Dermis microvascular lymphatic vessel endothelial cell (primary cell): ENCODE results near the gene TMOD3. TPM values are rescaled to one million over a fixed set of nuclear protein-coding genes. Genes with fewer than 3 reads are reported as not detected.

Experiments used
- DNase-seq, 2 donors: peaks; one replicate each; pipeline versions ENCODE4 v3.0.0 to v3.0.0-alpha.2; 2010; ENCODE audit warnings: low read depth in 2 of 2
- total RNA-seq: library from RNA; depleted of rRNA; stranded (reverse); fragments of >200 nt; gene quantifications from 2 replicates; pipeline ENCODE4 v1.2.1, GENCODE V29; 2014

TMOD3 gene
- total RNA-seq, 1 donor from 2014 or later = 59.4 TPM

DNA sequence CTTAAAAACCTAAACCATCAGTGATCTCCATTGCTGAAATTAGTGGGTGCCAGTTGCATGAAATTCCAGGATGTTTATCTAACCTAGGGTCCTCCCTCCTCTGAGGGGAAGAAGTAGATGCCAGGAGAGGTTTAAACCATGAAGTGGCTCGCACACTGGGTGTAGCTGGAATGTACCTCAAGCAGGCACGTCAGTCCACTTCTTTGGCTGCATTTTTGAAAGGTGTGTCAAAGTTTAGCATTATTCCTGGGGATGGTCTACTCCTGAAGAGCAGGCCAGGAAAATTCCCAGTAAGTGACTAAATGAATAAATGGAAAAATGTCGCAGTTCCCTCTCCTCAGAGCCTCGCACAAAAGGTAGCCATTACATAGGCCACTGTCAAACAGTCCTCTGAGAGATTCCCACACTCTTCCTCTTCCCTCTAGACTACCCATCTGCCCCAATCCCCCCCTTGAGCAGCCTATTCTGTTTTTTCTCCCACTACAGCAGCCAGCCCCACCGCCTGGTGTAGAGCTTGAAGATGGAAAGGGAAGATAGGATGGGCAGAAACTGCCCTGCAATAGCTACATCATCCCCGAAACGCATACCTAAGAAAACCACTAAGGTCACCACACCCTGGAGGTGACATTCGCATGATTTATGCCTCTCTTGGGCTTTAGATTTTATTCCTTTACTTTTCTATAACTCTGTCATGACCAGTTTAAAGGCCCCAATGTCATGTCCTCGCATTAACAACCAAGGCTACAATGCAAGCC is 655 bp upstream of the TMOD3 start:
- DNase-seq = no peak

DNA sequence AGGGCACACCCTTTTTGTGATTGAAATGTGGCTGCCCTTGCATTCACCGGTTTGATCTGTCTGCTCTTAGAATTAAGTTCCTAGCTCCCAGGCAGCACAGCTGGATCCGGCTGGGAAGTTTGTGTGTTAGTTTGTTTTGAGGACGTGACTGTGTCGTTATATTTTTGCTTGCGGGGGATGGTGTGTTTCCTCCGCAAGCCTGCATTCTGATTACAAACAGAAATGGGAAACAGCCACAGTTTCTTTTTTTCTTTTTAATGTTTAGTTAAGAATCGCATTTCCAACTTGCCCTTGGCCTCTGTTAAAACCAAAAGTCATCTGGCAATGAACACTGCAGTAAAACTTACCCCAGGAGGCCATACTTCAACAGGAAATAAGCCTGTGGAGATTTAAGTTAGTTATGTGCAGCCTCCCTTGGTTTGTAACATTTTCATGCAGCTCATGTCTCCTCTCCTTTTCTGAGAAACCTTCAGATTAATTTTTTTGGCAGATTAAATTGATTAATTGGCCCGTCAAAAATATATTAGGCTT is 888 bp downstream of the TMOD3 start:
- DNase-seq = peak in 1 of 2 donors; percentile 67

- DNase-seq = no peak
Measured at GRCh38 chr15:51833772-51834171, 4.3 kb downstream of the TMOD3 start.

DNA sequence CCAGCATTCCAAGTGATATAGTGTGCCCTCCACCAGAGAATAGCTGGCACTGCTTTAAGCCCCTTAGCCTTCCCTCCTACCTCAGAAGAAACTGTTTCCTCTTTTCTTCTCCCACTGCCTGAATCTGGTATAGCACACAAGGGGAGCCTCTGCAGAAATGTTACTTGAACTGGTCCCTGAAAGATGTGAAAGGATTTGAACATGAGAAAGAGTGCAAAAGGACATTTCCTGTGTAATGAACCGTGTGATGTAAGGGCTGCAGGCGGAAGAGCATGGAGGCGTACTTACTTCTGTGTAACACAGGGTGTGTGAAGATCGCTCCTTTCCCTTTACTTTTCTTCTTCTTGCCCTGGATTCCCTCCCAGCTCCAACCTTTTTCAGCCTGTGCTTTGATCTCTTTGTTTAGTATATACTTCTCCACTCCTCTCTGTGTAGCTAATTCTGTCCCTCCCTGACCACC is 8.4 kb downstream of the TMOD3 start:
- DNase-seq = peak in 1 of 2 donors; percentile 69

DNA sequence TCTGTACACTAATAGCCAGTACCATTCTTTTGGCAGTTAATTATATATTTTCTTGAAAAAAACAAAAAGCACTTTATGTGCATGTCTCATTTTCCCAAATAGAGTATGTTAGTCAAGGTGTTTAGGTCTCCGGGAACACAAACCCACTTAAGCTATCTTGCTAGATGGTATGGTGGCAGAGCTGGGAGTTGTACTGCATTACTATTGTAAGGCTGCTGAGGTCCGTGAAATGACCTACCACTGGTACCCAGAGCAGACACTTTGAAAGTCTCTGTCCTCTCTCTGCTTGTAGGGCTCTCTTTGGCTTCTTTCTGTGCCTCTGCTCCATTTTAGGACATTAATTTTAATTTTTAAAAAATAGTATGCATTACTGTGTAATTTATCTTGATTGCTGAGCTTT is 8.8 kb downstream of the TMOD3 start:
- DNase-seq = no peak

DNA sequence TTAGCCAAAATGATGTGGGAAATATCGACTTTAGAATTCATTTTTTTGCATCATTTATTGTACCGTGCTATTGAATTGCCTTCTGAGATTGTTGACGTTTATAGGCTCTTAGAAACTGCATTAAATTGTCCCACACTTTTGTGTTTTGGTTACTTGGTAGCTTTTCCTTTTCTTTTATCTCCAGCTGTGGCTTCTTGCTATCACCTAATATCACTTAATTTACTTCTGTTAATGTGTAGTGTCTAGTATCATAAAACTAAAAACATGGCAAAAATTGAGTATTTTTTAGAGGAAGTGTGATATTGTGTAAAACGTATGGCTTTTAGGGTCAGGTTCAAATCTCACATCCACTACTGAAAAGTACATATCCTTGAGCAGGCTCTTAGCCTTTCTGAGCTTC is 11.2 kb downstream of the TMOD3 start:
- no peak for DNase-seq

DNA sequence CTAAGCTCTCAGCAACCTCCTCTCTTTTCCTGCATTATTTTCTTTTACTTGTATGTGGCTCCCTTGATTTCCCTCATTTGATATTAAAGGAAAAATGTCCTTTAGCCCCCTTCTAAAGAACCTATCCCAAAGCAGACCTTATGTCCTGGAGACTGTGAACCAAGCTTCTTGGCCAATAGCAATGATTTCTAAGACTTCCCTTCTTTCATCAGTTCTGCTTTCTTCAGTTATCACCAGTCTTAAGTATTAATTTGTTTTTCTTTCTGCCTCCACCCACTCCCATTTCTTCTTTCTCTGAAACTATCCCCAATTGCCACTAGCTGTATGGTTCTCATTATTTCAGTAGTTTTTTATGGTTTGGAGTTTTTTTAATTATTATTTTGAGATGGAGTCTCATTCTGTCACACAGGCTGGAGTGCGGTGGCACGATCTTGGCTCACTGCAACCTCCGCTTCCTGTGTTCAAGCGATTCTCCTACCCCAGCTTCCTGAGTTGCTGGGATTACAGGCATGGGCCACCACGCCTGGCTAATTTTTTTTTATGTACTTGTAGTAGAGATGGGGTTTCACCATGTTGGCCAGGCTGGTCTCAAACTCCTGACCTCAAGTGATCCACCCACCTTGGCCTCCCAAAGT is 12.1 kb downstream of the TMOD3 start:
- peak; percentile 55 to 75 for DNase-seq

DNA sequence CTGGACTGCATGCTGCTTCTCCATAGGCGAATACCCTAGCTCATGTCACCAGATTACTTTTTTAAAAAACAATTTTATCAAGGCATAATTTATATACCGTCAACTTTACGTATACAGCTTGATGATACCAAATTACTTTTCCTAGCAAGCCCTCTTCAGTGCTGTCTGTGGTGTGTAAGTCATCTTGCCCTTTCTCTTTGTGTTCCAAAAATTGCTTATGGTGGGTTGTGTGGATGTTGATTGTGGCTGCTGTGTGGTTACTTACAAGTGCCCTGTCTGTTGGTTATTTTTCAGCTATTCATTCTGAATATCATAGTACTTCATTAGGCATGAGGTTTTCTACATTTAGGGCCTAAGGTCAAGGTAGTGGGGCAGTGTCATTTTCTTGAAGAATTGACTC is 12.8 kb downstream of the TMOD3 start:
- DNase-seq = no peak

DNA sequence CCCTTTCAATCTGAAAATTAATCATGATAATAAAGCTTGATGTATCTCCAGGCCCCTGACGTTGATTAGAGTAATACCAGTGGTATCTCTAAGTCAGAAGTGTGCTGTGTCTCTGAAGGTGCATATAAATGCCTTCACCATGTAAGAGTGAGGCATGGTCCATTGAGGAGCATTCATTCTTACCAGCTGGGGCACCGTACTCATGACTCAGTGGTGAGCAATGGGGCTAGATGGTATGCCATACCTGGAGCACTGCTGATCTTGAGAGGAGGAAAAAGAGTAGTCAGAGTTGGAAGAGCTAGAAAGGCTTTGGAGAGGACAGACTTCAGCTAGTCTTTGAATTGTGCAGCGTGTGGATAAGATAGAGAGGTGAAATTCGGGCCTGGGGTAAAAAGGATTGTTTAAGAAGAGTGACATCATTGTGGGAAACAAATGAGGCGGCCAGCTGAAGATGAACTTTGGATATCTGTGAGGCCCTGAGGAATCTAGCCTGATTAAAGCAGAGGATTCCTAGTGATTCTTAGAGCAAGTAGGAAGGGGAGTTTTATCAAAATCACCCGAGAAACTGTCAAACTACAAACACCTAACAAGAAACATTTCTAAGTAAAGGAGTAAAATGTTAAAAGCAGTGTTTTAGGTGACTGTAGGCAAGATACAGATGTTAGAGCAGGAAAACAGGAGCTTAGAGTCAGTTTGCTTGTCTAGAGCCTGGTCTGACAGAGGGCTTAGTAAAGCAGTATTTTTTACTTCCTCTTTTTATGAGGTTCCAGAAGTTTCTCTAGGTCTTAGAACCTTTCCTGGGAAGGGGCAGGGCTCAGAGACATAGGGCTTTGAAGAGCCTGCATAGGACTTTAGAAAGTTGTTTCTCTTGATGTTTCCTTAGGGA is 13.6 kb downstream of the TMOD3 start:
- DNase-seq = peak in 1 of 2 donors; percentile 60

GRCh38 chr15:51844747-51845426 is 15.4 kb downstream of the TMOD3 start:
- peak in 1 of 2 donors; percentile 60 for DNase-seq

DNA sequence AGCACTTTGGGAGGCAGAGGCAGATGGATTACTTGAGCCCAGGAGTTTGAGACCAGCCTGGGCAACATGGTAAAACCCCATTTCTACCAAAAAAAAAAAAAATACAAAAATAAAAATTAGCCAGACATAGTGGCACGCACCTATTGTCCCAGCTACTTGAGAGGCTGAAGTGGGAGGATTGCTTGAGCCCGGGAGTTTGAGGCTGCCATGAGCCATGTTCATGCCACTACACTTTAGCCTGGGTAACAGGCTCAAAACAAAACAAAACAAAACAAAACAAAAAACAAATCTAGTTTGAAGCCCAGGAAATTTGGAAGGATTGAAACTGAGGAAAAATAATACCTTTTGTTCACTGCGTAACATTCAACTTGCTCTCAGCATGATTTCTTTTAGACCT is 16.6 kb downstream of the TMOD3 start:
- no peak for DNase-seq

- DNase-seq = peak in 1 of 2 donors; percentile 93
Measured at GRCh38 chr15:51846463-51847230, 17.2 kb downstream of the TMOD3 start.

DNA sequence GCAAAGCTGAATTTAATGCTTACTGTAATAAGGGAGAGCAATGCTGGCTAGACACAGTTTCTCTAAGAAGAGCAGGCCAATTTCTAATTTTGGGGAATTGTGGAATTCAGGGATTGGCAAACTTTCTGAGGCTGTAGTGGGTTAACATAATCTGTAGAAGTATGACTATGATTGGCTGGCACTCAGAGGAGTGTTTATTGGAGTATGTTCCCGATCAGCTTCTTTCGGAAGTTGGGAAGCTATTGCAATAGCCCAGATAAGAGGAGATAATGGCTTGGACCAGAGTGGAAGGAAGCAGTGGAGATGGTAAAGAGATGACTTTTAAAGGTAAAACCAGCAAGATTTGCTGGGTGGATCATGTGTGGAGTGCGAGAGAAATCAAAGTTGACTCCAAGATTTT is 19.4 kb downstream of the TMOD3 start:
- peak in 1 of 2 donors; percentile 44 for DNase-seq

DNA sequence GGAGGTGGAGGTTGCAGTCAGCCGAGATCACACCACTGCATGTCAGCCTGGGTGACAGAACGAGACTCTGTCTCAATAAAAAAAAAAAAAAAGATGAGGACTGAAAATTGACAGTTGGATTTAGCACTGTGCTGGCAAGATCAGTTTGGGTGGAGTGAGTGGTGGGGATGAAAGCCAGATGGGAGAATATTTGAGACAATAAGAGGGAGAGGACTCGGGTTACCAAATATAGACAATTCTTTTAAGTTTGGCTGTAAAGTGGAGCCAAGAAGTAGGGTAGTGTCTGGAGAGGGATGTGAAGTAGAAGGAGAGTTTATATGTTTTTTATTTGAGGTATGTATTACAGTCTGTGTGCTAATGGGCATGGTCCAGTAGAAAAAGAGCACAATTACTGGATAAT is 20.4 kb downstream of the TMOD3 start:
- DNase-seq = no peak

GRCh38 chr15:51853998-51854397 is 24.5 kb downstream of the TMOD3 start:
- DNase-seq = no peak

GRCh38 chr15:51855612-51856011 is 26.2 kb downstream of the TMOD3 start:
- DNase-seq = no peak

GRCh38 chr15:51856714-51857380 is 27.4 kb downstream of the TMOD3 start:
- DNase-seq = no peak

- DNase-seq = peak; percentile 86 to 91
Measured at GRCh38 chr15:51861557-51862359, 32.3 kb downstream of the TMOD3 start.

GRCh38 chr15:51863131-51863530 is 33.7 kb downstream of the TMOD3 start:
- no peak for DNase-seq
